ENCODE measurements around the gene ARHGAP24.
"Not testable (repeated sequence)": the region's sequence is repeated elsewhere in the genome, so short reads cannot be mapped to it uniquely, and the experiment has no call there.

ARHGAP24 gene

DNA sequence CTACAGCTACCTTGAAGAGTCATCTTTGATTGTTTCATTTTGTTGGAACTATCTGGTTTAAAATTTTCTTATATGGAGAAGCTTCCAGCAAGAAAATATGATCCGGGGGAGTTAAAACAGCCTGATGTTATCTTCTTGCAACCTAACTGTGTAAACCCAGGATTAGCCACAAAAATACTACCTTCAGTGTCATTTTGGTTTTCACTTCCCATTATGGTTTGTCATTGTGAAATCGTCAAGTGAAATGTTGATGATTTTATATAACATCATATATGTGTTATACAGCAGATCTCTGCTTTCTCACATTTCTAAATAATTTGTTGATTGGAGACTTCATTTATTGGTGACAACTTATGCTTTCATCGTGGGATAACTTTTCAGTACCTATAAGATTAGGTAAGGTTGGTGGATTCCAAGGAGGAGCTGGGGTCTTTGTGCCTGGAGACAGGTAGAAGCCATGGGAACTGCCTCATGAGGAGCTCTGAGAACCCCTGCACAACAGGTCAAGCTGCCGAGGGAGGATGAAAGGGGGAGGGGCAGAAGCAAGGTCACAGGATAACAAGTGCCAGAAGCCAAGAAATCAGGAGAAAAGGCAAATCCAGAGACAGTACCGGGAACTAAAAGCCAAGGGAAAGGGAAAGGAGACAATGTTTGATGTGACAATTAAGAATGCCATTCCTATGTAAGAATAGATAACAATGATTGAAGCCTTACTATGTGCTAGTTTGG is 7.2 kb downstream of the ARHGAP24 start:
- no peak for DNase-seq (ENCODE audit: low spot score)

DNA sequence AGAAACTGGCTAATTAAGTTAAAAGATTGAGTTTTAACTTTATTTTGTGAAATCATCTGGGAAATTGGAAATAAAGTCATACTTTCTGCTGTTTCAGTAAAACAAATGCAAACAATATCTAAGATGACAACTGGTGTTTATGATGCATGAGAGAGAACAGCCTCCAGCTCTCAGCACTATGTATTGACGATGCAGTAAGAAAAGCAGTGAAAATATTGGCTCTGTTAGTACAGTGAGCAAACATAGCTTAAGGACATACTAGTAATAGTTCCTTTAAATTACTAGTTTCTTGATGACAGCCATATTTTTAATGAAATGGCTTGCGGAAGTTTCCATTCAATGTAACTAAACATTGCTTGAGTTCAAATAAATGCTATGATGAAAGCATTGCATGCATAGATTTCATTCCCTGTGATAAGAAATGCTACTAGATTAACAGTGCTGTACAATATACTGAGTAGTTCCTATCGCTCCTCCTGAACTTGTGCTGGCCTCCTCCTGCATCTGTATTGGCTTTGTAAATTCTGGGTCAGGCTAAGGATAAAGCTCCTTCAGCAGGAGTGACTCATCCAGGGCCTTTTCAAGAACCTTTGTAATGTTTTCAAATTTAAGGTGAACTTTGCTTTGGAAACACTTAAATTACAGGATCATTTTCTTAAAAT is 11.6 kb downstream of the ARHGAP24 start:
- DNase-seq (ENCODE audit: low spot score), result no peak

DNA sequence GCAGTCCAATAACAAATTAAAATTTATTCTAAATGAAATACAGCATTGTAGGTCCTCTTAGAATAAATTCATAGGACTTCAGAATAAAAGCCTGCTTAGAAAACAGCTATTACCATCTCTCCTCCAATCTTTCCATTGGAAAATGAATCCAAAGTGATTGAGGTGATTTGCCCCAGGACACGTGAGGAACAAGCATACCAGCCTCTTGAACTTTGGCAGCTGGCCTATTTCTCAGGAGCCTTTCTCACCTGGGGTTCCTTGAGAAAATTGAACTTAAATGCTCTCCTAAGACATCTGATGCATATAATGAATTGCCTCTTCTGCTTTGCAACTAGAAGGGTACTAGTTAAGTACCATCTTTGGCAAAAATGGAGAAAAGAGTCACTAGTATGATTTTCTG is 13.5 kb downstream of the ARHGAP24 start:
- no peak for DNase-seq (ENCODE audit: low spot score)

DNA sequence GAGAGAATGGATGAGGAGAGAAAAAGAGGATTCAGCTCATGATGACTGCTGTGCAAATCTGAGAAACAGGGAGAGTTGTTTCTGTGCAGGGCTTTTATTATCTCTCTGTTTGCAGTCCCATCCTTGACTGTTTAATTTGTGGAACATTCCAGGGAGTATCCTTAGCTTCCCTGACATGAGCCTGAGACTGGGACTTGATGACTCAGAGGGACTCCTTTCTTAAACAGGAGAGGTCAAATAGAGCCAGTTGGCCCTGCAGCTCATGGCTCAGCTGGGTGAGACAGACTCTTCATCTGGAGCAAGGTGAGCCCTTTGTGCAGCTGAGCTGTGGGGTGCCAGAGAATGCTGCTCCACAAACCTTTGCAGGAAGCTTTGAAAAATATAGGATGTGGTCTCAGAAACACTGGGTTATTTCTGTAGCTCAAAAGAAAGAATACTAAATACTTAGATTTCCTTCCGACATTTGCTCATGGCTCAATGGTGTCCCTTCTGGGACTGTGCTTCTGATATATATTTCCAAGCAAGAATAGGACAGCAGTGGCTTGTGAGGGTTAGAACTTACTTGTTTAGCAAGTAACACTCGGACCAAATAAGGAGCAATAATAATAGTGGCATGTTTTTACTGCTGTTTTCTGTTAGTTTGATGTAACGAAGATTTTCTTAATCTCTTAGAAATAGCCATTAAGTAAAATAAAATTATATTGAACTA is 14.5 kb downstream of the ARHGAP24 start:
- DNase-seq (ENCODE audit: low spot score), result no peak

DNA sequence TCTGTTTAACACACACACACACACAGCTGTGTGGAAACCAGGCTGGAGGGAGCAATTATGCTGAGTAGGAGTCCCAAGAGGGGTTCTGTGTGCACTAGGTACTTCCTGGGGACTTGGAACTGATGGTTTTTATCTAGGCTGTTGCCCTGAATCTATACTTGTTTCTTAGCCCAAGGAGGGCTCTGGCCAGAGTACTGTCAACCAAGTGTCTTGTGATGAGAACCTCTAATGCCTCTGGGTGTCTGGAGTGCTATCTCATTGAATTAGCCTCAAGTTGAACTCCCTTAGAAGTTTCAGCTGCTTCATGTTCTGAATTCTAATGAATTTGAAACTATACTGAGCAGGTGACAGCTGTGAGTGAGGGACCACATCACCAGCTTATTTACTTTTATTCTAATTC is 16.6 kb downstream of the ARHGAP24 start:
- DNase-seq (ENCODE audit: low spot score), result no peak

DNA sequence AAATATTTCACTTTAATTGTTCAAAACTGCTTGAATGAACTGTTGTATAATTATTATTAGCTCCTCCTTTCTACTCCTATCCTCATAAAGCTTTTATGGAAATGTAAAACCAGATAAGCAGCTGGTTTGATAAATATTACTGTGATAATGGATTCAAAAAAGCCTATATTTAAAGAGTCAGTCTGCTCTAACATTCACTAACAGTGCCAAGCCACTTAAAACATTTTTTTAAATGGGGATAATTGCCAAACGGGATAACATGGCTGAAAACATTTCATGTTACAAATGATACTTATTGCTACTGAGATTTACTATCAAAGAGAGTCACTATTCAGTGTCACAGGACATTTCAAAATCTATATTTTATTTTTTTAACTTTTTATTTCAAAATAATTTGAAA is 17.4 kb downstream of the ARHGAP24 start:
- no peak for DNase-seq (ENCODE audit: low spot score)

DNA sequence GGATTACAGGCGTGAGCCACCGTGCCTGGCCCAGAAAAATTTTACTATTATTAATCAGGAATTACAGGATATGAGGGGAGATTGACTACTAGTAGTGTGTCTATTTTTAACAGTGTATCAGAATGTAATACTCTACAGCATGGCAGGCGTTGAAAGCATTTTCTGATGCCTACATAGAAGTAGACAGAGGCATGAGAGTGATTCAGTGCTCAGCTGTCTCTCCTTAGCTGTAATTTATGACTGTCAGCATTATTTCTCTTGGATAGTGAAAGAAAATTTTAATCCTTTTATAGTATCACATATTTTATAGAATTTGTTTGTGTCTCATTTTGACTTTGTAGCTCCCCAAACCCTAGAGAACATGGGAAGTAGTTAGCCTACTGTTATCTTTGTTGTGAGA is 20.7 kb downstream of the ARHGAP24 start:
- DNase-seq (ENCODE audit: low spot score), result no peak

DNA sequence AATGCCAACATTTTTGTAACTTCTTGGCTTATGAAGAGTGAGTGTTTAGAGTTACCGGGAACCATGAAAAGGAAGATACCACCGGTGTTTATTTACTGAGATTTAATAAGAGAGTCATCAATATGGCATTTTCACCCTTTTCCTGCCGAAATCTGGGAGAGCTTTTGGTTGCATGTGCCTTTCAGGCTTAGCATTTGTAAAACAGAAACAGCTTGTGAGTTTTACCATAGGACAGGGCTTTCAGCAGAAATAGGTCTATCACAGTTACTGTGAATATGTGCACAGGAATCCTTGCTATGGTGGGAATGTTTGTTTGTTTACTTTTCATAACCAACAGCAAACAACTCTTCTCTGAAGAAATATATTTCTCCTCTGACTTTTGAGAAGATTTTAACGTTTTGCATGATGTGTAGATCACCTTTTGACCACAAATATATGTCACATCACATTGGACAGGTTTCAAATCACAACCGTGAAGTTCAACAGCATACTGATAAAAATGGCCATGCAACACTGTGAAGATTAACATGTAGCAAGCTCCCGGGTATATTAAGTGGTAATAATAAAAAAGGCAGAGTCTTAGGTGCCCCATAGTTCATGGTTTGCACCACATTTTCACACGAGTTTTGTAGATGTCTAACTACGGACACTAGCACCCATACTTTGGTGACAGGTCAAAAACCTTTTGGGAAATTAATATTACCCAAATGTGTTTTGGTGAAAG is 21.3 kb downstream of the ARHGAP24 start:
- no peak for DNase-seq (ENCODE audit: low spot score)

DNA sequence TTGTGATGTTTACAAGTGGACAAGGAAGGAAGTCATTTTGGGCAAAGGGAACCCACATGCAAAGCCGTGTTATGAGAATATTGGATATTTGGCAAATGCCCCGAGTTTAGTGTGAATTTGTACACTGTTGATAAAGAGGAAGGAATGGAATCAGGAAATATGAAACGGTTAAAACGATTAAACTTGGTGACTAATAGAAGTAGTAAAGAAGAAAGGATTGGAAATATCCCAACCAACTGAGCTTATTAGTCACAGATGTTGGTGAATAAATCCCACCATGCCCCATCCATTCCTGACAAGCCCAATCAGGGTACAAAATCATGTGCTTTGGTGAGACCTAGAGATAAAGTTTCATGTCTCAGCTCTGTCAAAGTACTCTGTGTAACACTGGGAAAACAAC is 22.0 kb downstream of the ARHGAP24 start:
- DNase-seq (ENCODE audit: low spot score), result no peak

DNA sequence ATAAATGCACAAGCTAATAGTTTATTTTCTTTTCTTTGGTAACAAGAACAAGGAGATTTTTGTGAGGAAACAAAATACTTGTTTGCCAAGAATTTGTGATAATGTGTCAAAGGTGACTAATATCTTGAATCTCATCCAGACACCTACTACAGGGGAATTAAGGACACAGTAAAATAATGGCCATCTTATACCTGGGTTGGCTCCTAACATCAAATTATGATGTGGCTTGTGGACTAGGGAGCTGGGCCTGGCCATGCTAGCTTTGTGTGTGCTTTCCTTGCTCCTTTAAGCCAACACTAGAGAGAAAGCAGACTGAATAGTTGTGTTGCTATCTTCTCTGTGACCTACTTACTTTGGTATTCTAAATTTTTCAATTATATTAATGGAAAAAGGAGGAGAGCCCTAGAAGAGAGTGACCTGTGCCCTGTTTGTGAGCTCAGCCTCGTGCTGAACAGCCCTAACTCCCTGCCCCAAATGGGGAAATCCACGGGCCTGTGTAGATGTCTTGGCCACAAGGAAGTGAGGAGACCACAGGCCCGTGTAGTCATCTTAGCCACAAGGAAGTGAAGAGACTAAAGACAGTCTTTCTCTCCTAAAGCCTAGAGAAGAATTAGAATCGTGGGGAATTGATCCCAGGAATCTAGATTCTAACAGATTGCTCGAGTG is 23.3 kb downstream of the ARHGAP24 start:
- no peak for DNase-seq (ENCODE audit: low spot score)

DNA sequence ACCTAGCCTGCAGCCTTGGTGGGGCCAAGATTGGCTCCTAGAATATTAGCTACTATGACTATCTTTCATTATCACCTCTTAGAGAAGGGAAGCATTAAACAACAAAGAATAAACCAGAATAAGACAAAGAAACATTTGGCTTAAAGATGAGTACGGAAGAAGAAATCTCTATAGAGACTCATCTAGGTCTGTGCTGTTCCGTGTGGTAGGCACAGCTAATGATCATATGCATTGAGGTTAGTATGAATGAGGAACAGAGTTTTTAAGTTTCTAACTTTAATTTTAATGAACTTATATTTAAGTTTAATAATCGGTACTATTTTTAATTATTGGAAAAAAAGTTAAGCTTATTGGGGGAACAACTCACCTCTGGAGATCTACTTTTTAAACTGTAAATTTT is 24.6 kb downstream of the ARHGAP24 start:
- no peak for DNase-seq (ENCODE audit: low spot score)

DNA sequence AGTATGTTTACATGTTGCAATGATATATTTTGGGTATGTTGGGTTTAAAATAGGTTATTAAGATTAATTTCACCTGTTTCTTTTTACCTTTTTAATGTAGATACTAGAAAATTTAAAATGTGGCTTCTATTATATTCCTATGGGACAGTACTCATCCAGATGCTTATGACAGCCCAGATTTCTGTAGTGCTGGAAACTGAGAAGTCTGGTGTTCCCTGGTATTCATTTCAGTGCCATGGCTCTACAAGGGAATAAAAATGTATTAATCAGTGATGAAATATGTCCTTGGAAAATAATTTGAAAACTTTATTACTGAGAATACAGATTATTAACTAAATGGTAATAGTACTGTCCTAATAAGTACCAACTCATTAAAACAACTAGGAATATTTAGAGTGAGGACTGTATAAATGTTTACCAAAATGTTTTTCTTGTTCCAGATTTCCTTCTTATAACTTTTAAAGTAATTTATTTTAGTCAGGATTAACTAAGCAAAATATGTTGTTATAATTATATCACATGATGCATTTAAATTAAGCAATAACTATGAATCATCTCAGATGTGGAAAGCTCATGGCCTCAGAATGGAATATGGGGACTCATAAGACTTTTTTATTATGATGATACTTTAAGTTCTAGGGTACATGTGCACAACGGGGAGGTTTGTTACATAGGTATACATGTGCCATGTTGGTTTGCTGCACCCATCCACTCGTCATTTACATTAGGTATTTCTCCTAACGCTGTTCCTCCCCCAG is 25.3 kb downstream of the ARHGAP24 start:
- DNase-seq (ENCODE audit: low spot score), result no peak

DNA sequence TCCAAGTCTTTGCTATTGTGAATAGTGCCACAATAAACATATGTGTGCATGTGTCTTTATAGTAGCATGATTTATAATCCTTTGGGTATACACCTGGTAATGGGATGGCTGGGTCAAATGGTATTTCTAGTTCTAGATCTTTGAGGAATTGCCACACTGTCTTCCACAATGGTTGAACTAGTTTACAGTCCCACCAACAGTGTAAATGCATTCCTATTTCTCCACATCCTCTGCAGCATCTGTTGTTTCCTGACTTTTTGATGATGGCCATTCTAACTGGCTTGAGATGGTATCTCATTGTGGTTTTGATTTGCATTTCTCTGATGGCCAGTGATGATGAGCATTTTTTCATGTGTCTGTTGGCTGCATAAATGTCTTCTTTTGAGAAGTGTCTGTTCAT is 26.2 kb downstream of the ARHGAP24 start:
- not testable (repeated sequence) for DNase-seq (ENCODE audit: low spot score)

DNA sequence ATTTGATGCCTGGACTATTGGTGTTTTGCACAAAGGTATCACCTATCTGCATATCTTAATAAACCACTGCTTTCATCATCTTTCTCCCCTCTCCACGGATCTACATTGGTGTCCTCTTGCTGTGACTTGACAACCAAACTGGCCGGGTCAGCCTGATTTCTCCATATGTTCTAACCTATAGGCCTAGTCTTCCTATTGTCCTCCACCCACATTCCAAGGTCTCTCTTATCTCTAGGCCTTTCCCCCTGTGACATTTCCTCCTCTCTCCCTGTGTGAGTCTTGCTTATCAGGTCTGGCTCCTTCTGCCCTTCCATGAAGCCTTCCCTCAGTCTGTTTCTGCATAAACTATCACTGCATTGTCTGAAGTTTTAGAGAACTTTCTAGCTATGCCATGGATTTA is 33.7 kb downstream of the ARHGAP24 start:
- no peak for DNase-seq (ENCODE audit: low spot score)

DNA sequence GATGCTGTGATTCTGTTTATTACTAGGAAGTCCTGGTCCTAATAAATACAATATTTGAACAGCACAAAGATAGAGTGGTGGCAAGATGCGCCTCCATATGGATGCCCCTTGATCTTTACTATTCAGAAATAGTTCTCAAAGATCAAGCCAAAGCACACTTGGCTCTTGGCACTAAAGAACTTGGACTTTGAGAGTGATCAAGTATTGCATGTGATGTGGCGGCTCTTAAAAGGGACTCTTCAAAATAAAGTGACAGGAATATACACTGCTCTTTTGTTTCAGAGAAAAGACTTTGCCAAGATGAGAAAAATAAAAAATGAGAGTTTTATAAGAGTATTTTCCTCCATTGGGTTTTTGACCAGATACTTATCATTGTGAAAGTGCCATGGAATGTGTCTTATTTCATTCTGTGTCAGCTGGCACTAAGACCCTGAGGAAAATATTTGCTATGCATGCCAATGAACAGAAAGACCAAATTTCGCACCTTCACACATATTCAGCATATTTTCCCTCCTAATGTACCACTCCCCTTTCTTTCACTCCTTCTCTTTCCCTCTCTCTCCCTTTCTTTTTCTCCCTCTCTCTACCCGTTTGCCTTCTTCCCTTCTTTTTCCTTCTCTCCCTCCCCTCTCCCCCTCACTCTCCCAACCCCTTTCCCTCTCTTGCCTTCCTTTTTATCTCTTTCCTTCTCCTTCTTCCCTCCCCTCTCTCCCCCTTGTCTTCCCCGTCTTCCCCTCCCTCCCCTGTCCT is 35.1 kb downstream of the ARHGAP24 start:
- no peak for DNase-seq (ENCODE audit: low spot score)

DNA sequence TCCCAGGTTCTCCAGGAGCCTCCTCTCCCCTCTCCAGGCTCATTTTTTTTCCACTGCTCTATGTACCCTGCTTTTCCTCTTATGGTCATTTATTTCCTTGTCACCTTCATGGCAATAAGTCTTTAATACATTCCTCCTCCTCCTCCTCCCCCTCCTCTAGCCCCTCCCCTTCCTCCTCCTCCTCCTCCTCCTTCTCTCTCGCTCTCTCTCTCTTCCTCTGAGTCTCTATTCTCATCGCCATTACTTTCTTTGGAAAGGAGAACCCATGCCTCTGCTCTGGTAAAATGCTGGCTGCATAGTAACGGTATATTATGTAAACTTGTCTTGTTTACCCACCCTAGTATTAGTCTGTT is 35.7 kb downstream of the ARHGAP24 start:
- DNase-seq (ENCODE audit: low spot score), result no peak

DNA sequence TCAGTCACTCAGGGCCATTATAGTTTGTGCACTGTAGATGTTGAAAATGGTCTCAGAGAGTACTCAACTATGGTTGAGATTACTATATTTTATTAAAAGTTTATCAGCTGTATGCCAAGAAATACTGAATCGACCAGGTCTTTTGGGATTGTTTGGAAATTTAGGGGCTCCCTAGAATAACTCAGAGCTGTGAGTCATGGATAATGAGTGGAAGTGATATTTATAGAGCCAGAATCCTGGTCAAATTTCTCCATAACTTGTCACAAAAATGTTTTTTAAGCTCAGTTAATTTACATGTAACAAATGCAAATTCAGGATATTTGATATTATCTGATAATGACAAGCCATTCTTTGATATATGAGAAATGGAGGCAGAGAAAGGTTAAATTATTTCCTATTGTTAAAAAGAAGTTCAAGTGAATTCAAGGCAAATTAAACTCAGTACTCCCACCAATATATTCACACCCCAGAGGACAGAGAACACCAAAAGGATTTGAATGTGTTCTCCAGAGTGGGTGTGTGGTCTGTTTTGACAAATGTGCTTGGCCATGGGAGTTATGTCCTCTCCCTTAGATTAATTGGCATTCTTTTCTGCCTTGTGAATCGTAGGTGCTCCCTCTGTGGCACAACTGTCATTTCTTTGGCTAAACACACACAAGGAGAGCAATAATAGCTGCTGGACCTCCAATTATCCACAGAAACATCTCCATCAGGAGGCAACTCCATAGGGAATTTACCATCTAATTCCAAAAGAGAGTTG is 37.7 kb downstream of the ARHGAP24 start:
- no peak for DNase-seq (ENCODE audit: low spot score)

DNA sequence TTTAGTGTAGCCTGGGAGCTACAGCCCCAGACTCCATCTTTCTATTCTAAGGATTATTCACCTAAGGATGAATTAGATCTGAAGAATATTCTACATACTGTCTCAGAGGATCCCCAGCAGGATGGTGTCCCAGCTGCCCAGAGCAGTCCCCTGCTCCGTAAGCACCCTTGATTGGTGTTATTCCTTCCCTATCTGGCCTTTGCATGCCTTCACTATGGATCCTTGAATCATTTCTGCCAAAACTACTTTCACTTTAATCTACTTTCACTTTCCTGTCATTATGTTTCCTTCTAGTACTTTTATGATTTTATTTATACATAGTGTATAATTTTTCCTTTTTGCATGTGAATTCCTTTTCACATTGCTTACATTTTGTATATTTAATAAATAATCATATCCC is 39.2 kb downstream of the ARHGAP24 start:
- DNase-seq (ENCODE audit: low spot score), result no peak

DNA sequence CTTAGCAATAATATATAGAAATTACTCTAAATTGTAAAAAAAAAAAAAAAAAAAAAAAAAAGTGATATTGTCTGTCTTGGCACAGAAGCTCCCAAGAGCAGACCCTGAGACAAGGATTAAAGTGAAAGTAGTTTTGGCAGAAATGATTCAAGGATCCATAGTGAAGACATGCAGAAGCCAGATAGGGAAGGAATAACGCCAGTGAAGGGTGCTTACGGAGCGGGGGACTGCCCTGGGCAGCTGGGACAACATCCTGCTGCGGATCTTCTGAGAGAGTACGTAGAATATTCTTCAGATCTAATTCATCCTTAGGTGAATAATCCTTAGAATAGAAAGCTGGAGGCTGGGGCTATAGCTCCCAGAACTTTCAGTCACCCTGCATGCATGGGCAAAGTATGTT is 39.8 kb downstream of the ARHGAP24 start:
- DNase-seq (ENCODE audit: low spot score), result no peak

DNA sequence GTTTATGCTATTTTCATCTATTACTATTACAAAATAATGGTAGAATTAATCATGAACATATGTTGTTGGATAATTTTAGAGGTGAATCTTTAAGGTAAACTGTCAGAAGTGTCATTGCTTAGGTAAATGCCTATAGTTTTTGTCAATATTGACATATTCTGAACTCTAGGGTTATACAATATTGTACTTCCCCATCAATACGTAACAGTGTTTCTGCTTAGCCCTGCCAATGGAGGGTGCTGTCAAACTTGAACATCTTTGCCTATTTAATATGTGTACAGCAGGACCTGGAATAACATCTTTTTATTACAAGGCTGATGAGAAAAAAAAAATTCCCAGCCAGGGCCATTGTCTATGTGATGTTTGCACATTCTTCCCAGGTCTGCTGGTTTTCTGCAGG is 40.8 kb downstream of the ARHGAP24 start:
- DNase-seq (ENCODE audit: low spot score), result no peak
